OCI-LY1 (cell line): ENCODE data around the gene CCNG2.
A peak's percentile ranks its signal among the peaks of the same experiment; 100 is the strongest.

Source experiments
- H2AFZ ChIP-seq: fragments of 200-600 bp; sonication (generic), shearing (Covaris generic); 2 replicates; pipeline ENCODE4 v1.6.0; 2014; ENCODE audit warnings: antibody characterized with exemption, mild to moderate bottlenecking, low read length
- H3F3A ChIP-seq: fragments of 200-600 bp; sonication (generic), shearing (Covaris generic); 2 replicates; pipeline ENCODE4 v1.6.0; 2014; ENCODE audit warnings: mild to moderate bottlenecking, antibody characterized with exemption, low read length, moderate library complexity; ENCODE audit not compliant: insufficient read depth
- H3K27ac ChIP-seq: fragments of 200-600 bp; sonication (generic); 2 replicates; pipeline ENCODE4 v1.5.1; 2014; ENCODE audit warnings: low read length, mixed run types, mild to moderate bottlenecking, low read depth; ENCODE audit not compliant: poor library complexity, severe bottlenecking
- H3K27me3 ChIP-seq: fragments of 200-600 bp; sonication (generic); 2 replicates; pipeline ENCODE4 v1.6.0; 2014; ENCODE audit warnings: antibody characterized with exemption, mild to moderate bottlenecking, low read length, moderate library complexity; ENCODE audit not compliant: insufficient read depth
- H3K36me3 ChIP-seq: fragments of 200-600 bp; sonication (generic); 2 replicates; pipeline ENCODE4 v1.6.1; 2014; ENCODE audit warnings: mild to moderate bottlenecking, antibody characterized with exemption, low read length, moderate library complexity, mixed read lengths; ENCODE audit not compliant: insufficient read depth
- H3K4me1 ChIP-seq: fragments of 200-600 bp; sonication (generic); 2 replicates; pipeline ENCODE4 v1.5.1; 2014; ENCODE audit warnings: mild to moderate bottlenecking, low read length, moderate library complexity; ENCODE audit not compliant: insufficient read depth, severe bottlenecking
- H3K4me2 ChIP-seq: fragments of 200-600 bp; sonication (generic), shearing (Covaris generic); 2 replicates; pipeline ENCODE4 v1.6.1; 2014; ENCODE audit warnings: low read length
- H3K4me3 ChIP-seq: fragments of 200-600 bp; sonication (generic); 2 replicates; pipeline ENCODE4 v1.5.1; 2014; ENCODE audit warnings: low read length, low read depth, mild to moderate bottlenecking, mixed read lengths; ENCODE audit not compliant: poor library complexity, severe bottlenecking
- H3K79me2 ChIP-seq: fragments of 200-600 bp; shearing (Covaris generic); 2 replicates; pipeline ENCODE4 v1.6.1; 2016; ENCODE audit warnings: mixed run types, low read length, mixed read lengths; ENCODE audit not compliant: insufficient read depth
- H3K9ac ChIP-seq: fragments of 200-600 bp; sonication (generic), shearing (Covaris generic); 2 replicates; pipeline ENCODE4 v1.6.1; 2014; ENCODE audit warnings: mild to moderate bottlenecking, low read length, mixed read lengths
- H3K9me2 ChIP-seq: fragments of 200-600 bp; sonication (generic), shearing (Covaris generic); 2 replicates; pipeline ENCODE4 v1.6.1; 2014; ENCODE audit warnings: low read depth, mild to moderate bottlenecking, low read length, mixed read lengths
- H3K9me3 ChIP-seq: fragments of 200-600 bp; shearing (Covaris generic); 2 replicates; pipeline ENCODE4 v1.6.1; 2014; ENCODE audit warnings: low read length, mixed read lengths
- H4K20me1 ChIP-seq: fragments of 200-600 bp; sonication (generic), shearing (Covaris generic); 2 replicates; pipeline ENCODE4 v1.6.0; 2016; ENCODE audit warnings: mild to moderate bottlenecking, low read length; ENCODE audit not compliant: insufficient read depth
- CTCF ChIP-seq: fragments of 200-600 bp; sonication (generic), shearing (Covaris generic); IDR thresholded peaks from 2 replicates; pipeline ENCODE4 v1.5.1; 2017; ENCODE audit warnings: mild to moderate bottlenecking, antibody characterized with exemption, low read length, moderate library complexity, mixed read lengths
- EZH2 ChIP-seq: fragments of 200-600 bp; sonication (generic), shearing (Covaris generic); IDR thresholded peaks from 2 replicates; pipeline ENCODE4 v1.8.0; 2017; ENCODE audit warnings: borderline replicate concordance, mixed run types, mild to moderate bottlenecking, antibody characterized with exemption, low read length, moderate library complexity, mixed read lengths

The CCNG2 gene

GRCh38 chr4:77117721-77118120 is 39.3 kb upstream of the CCNG2 start:
- no peak overlapping the region for H2AFZ ChIP-seq
- H3K9me3 ChIP-seq, result no peaks in the 10 kb centered on the region
- H3K4me3 ChIP-seq, result no peak overlapping the region
- H4K20me1 ChIP-seq, result no peaks in the 10 kb centered on the region
- H3K9me2 ChIP-seq, result no peaks in the 10 kb centered on the region
- H3K27me3 ChIP-seq, result no peaks in the 10 kb centered on the region
- H3K9ac ChIP-seq, result no peak overlapping the region
- TF ChIP-seq CTCF (no peak), EZH2 (no peak)
- peaks cover 14% of the 10 kb centered on the region for H3K4me1 ChIP-seq
- H3K4me2 ChIP-seq, result no peak overlapping the region
- H3F3A ChIP-seq, result no peaks in the 10 kb centered on the region
- H3K27ac ChIP-seq, result no peak overlapping the region
- H3K36me3 ChIP-seq, result no peaks in the 10 kb centered on the region
- no peaks in the 10 kb centered on the region for H3K79me2 ChIP-seq

DNA sequence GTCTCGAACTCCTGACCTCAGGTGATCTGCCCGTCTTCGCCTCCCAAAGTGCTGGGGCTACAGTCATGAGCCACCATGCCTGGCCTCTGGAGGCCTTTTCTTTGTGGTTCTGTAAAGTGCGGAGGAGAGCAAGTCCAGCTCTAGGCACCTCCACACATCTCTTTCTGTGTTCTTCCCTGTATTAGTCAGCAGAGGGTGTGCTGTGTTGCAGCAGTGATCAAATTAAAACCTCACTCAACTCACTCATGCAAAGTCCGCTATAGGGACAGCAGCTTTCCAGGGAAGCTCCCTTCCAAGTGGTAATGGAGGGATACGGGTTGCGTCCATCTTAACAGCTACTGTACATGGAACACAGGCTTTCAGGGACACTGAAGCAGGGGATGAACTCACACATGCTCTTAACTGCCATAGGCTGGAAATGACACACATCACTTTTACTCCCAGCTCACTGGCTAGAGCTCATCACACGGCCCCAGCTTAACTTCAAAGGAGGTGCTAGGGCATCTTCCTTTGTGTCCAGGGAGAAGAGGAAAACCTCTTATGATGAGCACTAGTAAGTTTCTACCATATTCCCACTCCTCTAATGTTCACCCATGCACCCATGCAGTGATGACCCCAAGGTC is 36.0 kb upstream of the CCNG2 start:
- no peaks in the 10 kb centered on the region for H3K9me2 ChIP-seq
- H3K4me2 ChIP-seq, result peak overlapping the region; percentile 54; the same call in 1 of the 2 replicates
- H3K36me3 ChIP-seq, result no peaks in the 10 kb centered on the region
- no peaks in the 10 kb centered on the region for H3K79me2 ChIP-seq
- H3K4me1 ChIP-seq, result peaks cover 42% of the 10 kb centered on the region
- no peaks in the 10 kb centered on the region for H3K27me3 ChIP-seq
- TF ChIP-seq EZH2 (no peak), CTCF (peak; percentile 76)
- H3K9ac ChIP-seq, result no peak overlapping the region; the same call in 1 of the 2 replicates
- 0 out of 2 replicates have a peak overlapping the region, but pooled peaks have one; percentile 28 for H2AFZ ChIP-seq
- H3K27ac ChIP-seq, result peak overlapping the region; percentile 63
- no peak overlapping the region for H3K4me3 ChIP-seq
- H3F3A ChIP-seq, result no peaks in the 10 kb centered on the region
- H3K9me3 ChIP-seq, result no peaks in the 10 kb centered on the region
- no peaks in the 10 kb centered on the region for H4K20me1 ChIP-seq

DNA sequence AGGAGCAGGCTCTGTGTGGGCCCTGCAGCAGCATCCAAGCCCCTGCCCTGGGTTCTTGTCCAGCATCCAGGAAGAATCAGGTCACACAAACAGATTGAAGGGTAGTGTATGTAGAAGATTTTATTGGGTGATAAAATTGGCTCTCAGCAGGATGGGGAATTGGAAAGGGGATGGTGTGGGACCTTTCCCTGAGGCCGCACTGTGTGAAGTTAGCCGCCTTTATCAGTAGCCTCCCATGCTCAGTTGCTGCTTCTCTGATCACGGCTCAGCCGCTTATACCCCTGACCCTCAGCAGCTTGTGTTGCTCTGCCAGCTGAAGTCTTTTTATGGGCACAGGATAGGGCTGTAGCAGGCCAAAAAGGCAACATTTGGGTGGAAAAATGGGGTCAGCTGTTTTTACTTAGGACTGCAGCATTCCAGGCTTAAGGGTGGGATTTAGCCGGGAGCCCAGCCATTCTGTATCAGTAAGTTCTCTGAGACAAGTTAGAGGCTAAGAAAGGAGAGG is 35.2 kb upstream of the CCNG2 start:
- peak overlapping the region; percentile 63 for H3K27ac ChIP-seq
- H3K79me2 ChIP-seq, result no peaks in the 10 kb centered on the region
- H3K4me3 ChIP-seq, result no peak overlapping the region
- no peaks in the 10 kb centered on the region for H4K20me1 ChIP-seq
- no peaks in the 10 kb centered on the region for H3K27me3 ChIP-seq
- H3K36me3 ChIP-seq, result no peaks in the 10 kb centered on the region
- no peaks in the 10 kb centered on the region for H3K9me3 ChIP-seq
- no peak overlapping the region for H2AFZ ChIP-seq
- no peaks in the 10 kb centered on the region for H3K9me2 ChIP-seq
- H3K9ac ChIP-seq, result no peak overlapping the region; the same call in 1 of the 2 replicates
- no peaks in the 10 kb centered on the region for H3F3A ChIP-seq
- H3K4me2 ChIP-seq, result no peak overlapping the region
- no peak for TF ChIP-seq EZH2
- TF ChIP-seq CTCF, result no peak
- peaks cover 50% of the 10 kb centered on the region for H3K4me1 ChIP-seq
